NCI-H2196 (cell line): ENCODE measurements around the gene NUP155.
"Not testable (repeated sequence)": the region's sequence is repeated elsewhere in the genome, so short reads cannot be mapped to it uniquely, and the experiment has no call there.

Experiments used
- DNase-seq: peaks from one replicate; lab custom pipeline; 2025; ENCODE audit not compliant: unreplicated experiment; lab: John Stamatoyannopoulos, UW

NUP155 gene

GRCh38 chr5:37370864-37371726 is at the start of gene NUP155:
Gene NUP155, minus strand, starts transcription at chr5:37371106. Its CDS starts 129 bp downstream, at chr5:37370977.
- DNase-seq = peak; percentile 99

- DNase-seq = no peak
These were observed 46.4 kb upstream of the NUP155 start for GRCh38 chr5:37417347-37417746.

- DNase-seq = not testable (repeated sequence)
These were observed 44.5 kb upstream of the NUP155 start for GRCh38 chr5:37415456-37415855.

GRCh38 chr5:37412515-37412914 is 41.6 kb upstream of the NUP155 start:
- no peak for DNase-seq

DNA sequence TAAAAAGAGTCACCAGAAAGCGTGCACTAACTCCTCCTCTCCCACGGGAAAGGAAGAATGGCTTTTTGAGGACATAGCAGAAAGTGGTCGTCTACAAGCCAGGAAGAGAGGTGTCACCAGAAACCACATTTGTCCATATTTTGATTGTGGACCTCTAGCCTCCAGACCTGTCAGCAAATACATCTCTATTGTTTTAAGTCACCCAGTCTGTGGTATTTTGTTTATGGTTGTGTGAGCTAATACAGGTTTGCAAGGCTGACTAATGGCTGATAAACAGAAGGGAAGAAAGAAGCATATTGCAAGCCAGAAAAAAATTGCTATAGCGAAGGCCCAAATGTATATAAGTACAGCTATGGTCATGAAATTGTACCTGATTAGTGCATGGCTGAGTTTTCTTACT is 29.6 kb upstream of the NUP155 start:
- DNase-seq = no peak

- DNase-seq = no peak
These were observed 25.4 kb upstream of the NUP155 start for GRCh38 chr5:37396352-37396751.

- DNase-seq = no peak
These were observed 20.7 kb upstream of the NUP155 start for GRCh38 chr5:37391591-37391990.

DNA sequence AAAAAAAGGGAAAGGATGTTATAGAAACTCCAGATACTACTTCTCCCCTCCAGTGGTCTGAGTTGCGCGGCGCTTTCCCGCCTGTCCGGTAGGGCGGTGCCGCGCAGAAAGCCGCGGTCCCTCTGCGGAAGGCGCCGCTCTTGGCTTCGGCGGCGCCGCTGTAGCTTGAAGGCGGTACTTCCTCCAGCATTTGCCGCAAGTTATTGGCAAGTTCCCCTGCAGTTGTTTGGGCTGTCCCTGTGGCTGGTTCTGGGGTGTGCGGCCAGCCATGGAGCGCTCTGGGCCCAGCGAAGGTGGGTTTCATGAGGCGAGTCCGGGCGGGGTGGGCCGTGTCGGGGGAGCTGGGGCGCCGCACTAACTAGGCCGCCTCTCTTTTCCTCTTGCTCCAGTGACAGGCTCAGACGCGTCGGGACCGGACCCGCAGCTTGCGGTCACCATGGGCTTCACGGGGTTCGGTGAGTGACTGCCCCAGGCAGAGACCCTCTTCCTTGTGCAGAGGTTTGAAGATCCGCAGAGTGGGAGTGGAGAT is 8.3 kb upstream of the NUP155 start, which contains the start of gene WDR70:
Gene WDR70, plus strand, starts transcription at position 219 of the 529 bp plus-strand sequence. Its CDS starts 50 bp downstream, at position 269.
- peak; percentile 95 for DNase-seq

- DNase-seq = not testable (repeated sequence)
These were observed 7.2 kb upstream of the NUP155 start for GRCh38 chr5:37378066-37378465.

GRCh38 chr5:37375091-37375490 is 4.2 kb upstream of the NUP155 start:
- no peak for DNase-seq

DNA sequence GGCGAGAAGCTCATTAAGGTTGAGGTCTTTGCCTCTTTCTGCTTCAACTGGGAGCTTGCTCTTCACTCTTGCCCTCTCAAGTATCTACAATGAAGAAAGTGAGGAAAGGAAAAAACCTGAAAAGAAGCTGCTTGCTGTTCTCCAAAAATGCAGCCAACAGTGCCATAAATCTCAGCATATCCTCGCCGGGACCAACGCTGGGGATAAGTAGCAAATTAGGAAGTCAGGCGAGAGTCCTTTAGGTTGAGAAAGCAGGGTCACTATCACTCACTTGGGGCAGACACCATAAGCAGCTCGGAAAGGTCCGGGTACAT is 399 bp downstream of the NUP155 start:
- no peak for DNase-seq

DNA sequence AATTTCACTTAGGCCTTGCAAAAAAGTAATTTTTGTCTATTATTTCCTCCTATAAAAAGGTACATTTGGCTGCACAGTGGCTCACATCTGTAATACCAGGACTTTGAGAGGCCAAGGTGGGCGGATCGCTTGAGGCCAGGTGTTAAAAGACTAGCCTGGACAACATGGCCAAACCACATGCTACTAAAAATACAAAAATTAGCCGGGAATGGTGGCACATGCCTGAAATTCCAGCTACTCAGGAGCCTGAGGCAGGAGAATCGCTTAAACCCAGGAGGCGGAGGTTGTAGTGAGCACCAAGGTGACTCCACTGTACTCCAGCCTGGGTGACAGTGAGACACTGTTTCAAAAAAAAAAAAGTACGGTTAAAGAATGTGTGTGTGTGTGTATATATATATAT is 15.7 kb downstream of the NUP155 start:
- DNase-seq = no peak

- DNase-seq = not testable (repeated sequence)
These were observed 28.2 kb downstream of the NUP155 start for GRCh38 chr5:37342741-37343140.

GRCh38 chr5:37334754-37335153 is 36.2 kb downstream of the NUP155 start:
- not testable (repeated sequence) for DNase-seq

GRCh38 chr5:37326536-37326935 is 44.4 kb downstream of the NUP155 start:
- DNase-seq = no peak

DNA sequence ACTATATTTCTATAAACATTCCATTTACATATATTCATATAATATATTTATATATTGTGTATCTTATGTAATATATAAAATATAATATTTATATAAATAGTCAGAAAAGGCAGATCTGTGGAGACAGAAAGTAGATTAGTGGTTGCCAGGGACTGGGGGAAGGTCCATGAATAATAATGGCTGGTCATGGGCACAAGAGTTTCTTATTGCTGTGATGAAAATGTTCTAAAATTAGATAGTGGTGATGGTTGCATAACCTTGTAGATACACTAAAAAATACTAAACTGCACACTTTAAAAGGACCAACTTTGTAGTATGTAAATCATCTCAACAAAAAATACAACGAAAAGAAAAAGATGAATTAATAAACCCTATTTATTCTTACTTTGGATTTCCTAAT is 47.3 kb downstream of the NUP155 start:
- no peak for DNase-seq

GRCh38 chr5:37319037-37319782 is 51.7 kb downstream of the NUP155 start:
- no peak for DNase-seq

GRCh38 chr5:37316027-37316426 is 54.9 kb downstream of the NUP155 start:
- DNase-seq = no peak

DNA sequence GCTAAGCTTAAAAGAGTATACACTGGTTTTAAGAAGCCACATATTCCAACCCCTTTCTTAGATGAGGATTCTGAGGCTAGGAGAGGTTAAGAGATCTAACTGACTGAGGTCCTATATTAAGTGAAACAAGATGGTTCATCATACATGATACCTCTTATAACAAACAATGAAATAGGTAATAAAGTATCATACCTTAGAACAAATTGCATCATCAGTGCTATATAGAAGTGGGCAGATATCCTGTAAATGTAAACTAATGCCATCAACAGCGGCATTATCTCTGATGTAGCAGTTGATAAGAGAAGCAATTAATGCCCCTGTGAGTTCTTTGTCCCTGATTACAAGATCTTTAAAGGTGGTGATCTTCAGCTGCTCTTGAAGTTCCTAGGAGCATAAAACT is 60.5 kb downstream of the NUP155 start:
- DNase-seq = no peak

GRCh38 chr5:37308793-37309192 is 62.1 kb downstream of the NUP155 start:
- DNase-seq = no peak

DNA sequence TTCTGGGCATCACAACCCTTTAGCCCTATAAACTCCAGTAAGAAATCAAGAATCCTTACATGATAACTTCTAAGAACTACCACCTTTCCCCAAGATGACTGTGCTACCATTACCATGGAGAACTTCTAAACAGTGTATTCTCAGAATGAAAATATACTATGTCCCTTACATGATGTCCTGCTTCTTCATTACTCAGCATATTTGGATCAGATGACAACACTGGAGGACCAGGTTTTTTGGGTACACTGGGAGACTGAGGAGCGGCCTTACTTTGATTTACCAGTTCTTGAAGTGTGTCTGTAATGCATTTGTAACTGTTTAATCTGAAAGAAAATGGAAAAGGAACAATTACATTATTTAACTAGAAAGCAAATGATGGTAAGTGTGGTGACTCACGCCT is 66.0 kb downstream of the NUP155 start:
- no peak for DNase-seq

DNA sequence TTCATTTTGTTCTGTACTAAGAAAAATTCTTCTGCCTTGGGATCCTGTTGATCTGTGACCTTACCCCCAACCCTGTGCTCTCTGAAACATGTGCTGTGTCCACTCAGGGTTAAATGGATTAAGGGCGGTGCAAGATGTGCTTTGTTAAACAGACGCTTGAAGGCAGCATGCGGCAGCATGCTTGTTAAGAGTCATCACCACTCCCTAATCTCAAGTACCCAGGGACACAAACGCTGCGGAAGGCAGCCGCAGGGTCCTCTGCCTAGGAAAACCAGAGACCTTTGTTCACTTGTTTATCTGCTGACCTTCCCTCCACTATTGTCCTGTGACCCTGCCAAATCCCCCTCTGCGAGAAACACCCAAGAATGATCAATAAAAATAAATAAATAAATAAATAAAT is 74.6 kb downstream of the NUP155 start:
- DNase-seq = not testable (repeated sequence)
